ENCODE data around the gene C1QTNF8.

C1QTNF8 gene

GRCh38 chr16:1126586-1126985 is 30.5 kb upstream of the C1QTNF8 start:
- H3K4me1 ChIP-seq (ENCODE audit: control insufficient read depth in 2 of 2, insufficient read depth in 1 of 2, low read depth in 1 of 2, low read length in 2 of 2), result peaks cover 5 to 7% of the 10 kb centered on the region in 2 donors
- peaks cover 0 to 2% of the 10 kb centered on the region in 2 donors for H3K9me3 ChIP-seq (replicated peaks in 1 of 2; ENCODE audit: control insufficient read depth in 2 of 2, insufficient read depth in 1 of 2, low read depth in 1 of 2, low read length in 2 of 2)
- H2BK12ac ChIP-seq (ENCODE audit: low read length), result peak overlapping the region; percentile 97
- H4K8ac ChIP-seq (ENCODE audit: low read depth, low read length), result no peak overlapping the region
- H2BK120ac ChIP-seq (ENCODE audit: low read depth, low read length), result no peak overlapping the region
- peak overlapping the region; percentile 11 for H3K18ac ChIP-seq (ENCODE audit: low read length)
- peak overlapping the region; percentile 78 for H2BK5ac ChIP-seq (ENCODE audit: low read length)
- no peak overlapping the region for H3K4ac ChIP-seq (ENCODE audit: low read length)
- peak overlapping the region; percentile 89 for H2BK15ac ChIP-seq (ENCODE audit: low read length)
- H3K27ac ChIP-seq (replicated peaks; ENCODE audit: low read length), result no peak overlapping the region
- H2AFZ ChIP-seq (ENCODE audit: low read length), result no peak overlapping the region
- no peaks in the 10 kb centered on the region for H3K36me3 ChIP-seq (replicated peaks in 1 of 2; ENCODE audit: control insufficient read depth in 2 of 2, insufficient read depth in 2 of 2, low read length in 2 of 2)
- no peak for DNase-seq (ENCODE audit: low spot score)
- peak overlapping the region; percentile 54 for H2AK5ac ChIP-seq (ENCODE audit: low read depth, low read length)
- no peak overlapping the region for H3K4me3 ChIP-seq (ENCODE audit: low read length in 2 of 2)
- H3K9ac ChIP-seq (ENCODE audit: low read depth, low read length, poor library complexity), result peak overlapping the region; percentile 82
- peaks cover 3% of the 10 kb centered on the region for H3K79me1 ChIP-seq (ENCODE audit: low read depth, low read length)
- no CpG with 5 or more reads among the region's 10 CpGs for WGBS, 2 donors (ENCODE audit: extremely low coverage in 2 of 2, insufficient read length in 2 of 2, insufficient replicate concordance in 1 of 2)
- no peak overlapping the region for H3K4me2 ChIP-seq (ENCODE audit: insufficient read depth, low read length, poor library complexity, severe bottlenecking)
- H3K27me3 ChIP-seq (ENCODE audit: control insufficient read depth in 3 of 3, insufficient read depth in 3 of 3, low read depth in 1 of 3, low read length in 3 of 3), result peaks cover 0 to 26% (median 0%) of the 10 kb centered on the region in 3 experiments
- no peak overlapping the region for H4K91ac ChIP-seq (ENCODE audit: low read depth, low read length, poor library complexity)
- peak overlapping the region; percentile 94 for H3K14ac ChIP-seq (ENCODE audit: low read length)
- H3K23ac ChIP-seq (ENCODE audit: low read depth, low read length, poor library complexity), result peak overlapping the region; percentile 44

- no peak overlapping the region for H3K14ac ChIP-seq (ENCODE audit: low read length)
- H3K4me1 ChIP-seq (ENCODE audit: control insufficient read depth in 2 of 2, insufficient read depth in 1 of 2, low read depth in 1 of 2, low read length in 2 of 2), result peaks cover 8 to 10% of the 10 kb centered on the region in 2 donors
- no peak overlapping the region for H3K23ac ChIP-seq (ENCODE audit: low read depth, low read length, poor library complexity)
- no peak overlapping the region for H3K27ac ChIP-seq (replicated peaks; ENCODE audit: low read length)
- no peak overlapping the region for H3K4ac ChIP-seq (ENCODE audit: low read length)
- H3K18ac ChIP-seq (ENCODE audit: low read length), result peak overlapping the region; percentile 57
- DNase-seq (ENCODE audit: low spot score), result no peak
- no peak overlapping the region for H2BK120ac ChIP-seq (ENCODE audit: low read depth, low read length)
- H2AK5ac ChIP-seq (ENCODE audit: low read depth, low read length), result peak overlapping the region; percentile 54
- H3K4me2 ChIP-seq (ENCODE audit: insufficient read depth, low read length, poor library complexity, severe bottlenecking), result no peak overlapping the region
- H3K79me1 ChIP-seq (ENCODE audit: low read depth, low read length), result no peaks in the 10 kb centered on the region
- H2BK5ac ChIP-seq (ENCODE audit: low read length), result peak overlapping the region; percentile 78
- H3K9me3 ChIP-seq (replicated peaks in 1 of 2; ENCODE audit: control insufficient read depth in 2 of 2, insufficient read depth in 1 of 2, low read depth in 1 of 2, low read length in 2 of 2), result peaks cover 0 to 2% of the 10 kb centered on the region in 2 donors
- no peak overlapping the region for H2AFZ ChIP-seq (ENCODE audit: low read length)
- H3K36me3 ChIP-seq (replicated peaks in 1 of 2; ENCODE audit: control insufficient read depth in 2 of 2, insufficient read depth in 2 of 2, low read length in 2 of 2), result no peaks in the 10 kb centered on the region
- no CpG with 5 or more reads among the region's 17 CpGs for WGBS, 2 donors (ENCODE audit: extremely low coverage in 2 of 2, insufficient read length in 2 of 2, insufficient replicate concordance in 1 of 2)
- no peak overlapping the region for H4K8ac ChIP-seq (ENCODE audit: low read depth, low read length)
- peak overlapping the region; percentile 10 for H2BK15ac ChIP-seq (ENCODE audit: low read length)
- H3K4me3 ChIP-seq (ENCODE audit: low read length in 2 of 2), result no peak overlapping the region
- no peak overlapping the region for H2BK12ac ChIP-seq (ENCODE audit: low read length)
- H3K9ac ChIP-seq (ENCODE audit: low read depth, low read length, poor library complexity), result no peak overlapping the region
- H4K91ac ChIP-seq (ENCODE audit: low read depth, low read length, poor library complexity), result no peak overlapping the region
- peaks cover 0 to 25% (median 0%) of the 10 kb centered on the region in 3 experiments for H3K27me3 ChIP-seq (ENCODE audit: control insufficient read depth in 3 of 3, insufficient read depth in 3 of 3, low read depth in 1 of 3, low read length in 3 of 3)
Observed at GRCh38 chr16:1126044-1126443, 30.0 kb upstream of the C1QTNF8 start.

- DNase-seq (ENCODE audit: low spot score), result no peak
- Histone ChIP-seq H2BK5ac (ENCODE audit: low read length) (peak overlapping the region; percentile 53), H2AFZ (ENCODE audit: low read length) (no peak overlapping the region), H3K23ac (ENCODE audit: low read depth, low read length, poor library complexity) (peak overlapping the region; percentile 73), H3K9me3 (replicated peaks in 1 of 2; ENCODE audit: control insufficient read depth in 2 of 2, insufficient read depth in 1 of 2, low read depth in 1 of 2, low read length in 2 of 2) (peaks cover 0 to 2% of the 10 kb centered on the region in 2 donors), H3K27me3 (ENCODE audit: control insufficient read depth in 3 of 3, insufficient read depth in 3 of 3, low read depth in 1 of 3, low read length in 3 of 3) (peaks cover 0 to 25% (median 0%) of the 10 kb centered on the region in 3 experiments), H2BK15ac (ENCODE audit: low read length) (peak overlapping the region; percentile 87), H3K14ac (ENCODE audit: low read length) (no peak overlapping the region), H3K27ac (replicated peaks; ENCODE audit: low read length) (no peak overlapping the region), H3K18ac (ENCODE audit: low read length) (peak overlapping the region; percentile 85), H2BK120ac (ENCODE audit: low read depth, low read length) (no peak overlapping the region), H3K4ac (ENCODE audit: low read length) (no peak overlapping the region), H3K36me3 (replicated peaks in 1 of 2; ENCODE audit: control insufficient read depth in 2 of 2, insufficient read depth in 2 of 2, low read length in 2 of 2) (no peaks in the 10 kb centered on the region), H3K9ac (ENCODE audit: low read depth, low read length, poor library complexity) (no peak overlapping the region), H3K4me2 (ENCODE audit: insufficient read depth, low read length, poor library complexity, severe bottlenecking) (no peak overlapping the region), H2AK5ac (ENCODE audit: low read depth, low read length) (peak overlapping the region; percentile 98), H4K8ac (ENCODE audit: low read depth, low read length) (no peak overlapping the region), H3K4me1 (ENCODE audit: control insufficient read depth in 2 of 2, insufficient read depth in 1 of 2, low read depth in 1 of 2, low read length in 2 of 2) (peaks cover 11 to 15% of the 10 kb centered on the region in 2 donors), H3K79me1 (ENCODE audit: low read depth, low read length) (no peaks in the 10 kb centered on the region), H4K91ac (ENCODE audit: low read depth, low read length, poor library complexity) (no peak overlapping the region), H2BK12ac (ENCODE audit: low read length) (peak overlapping the region; percentile 58), H3K4me3 (ENCODE audit: low read length in 2 of 2) (no peak overlapping the region)
- WGBS, 2 donors (ENCODE audit: extremely low coverage in 2 of 2, insufficient read length in 2 of 2, insufficient replicate concordance in 1 of 2), result no CpG with 5 or more reads among the region's 18 CpGs
Observed at GRCh38 chr16:1125471-1125870, 29.4 kb upstream of the C1QTNF8 start.

- Histone ChIP-seq H2BK120ac (ENCODE audit: low read depth, low read length) (no peak overlapping the region), H3K4me2 (ENCODE audit: insufficient read depth, low read length, poor library complexity, severe bottlenecking) (no peak overlapping the region), H3K4ac (ENCODE audit: low read length) (no peak overlapping the region), H2BK5ac (ENCODE audit: low read length) (peak overlapping the region; percentile 53), H3K14ac (ENCODE audit: low read length) (peak overlapping the region; percentile 38), H3K36me3 (replicated peaks in 1 of 2; ENCODE audit: control insufficient read depth in 2 of 2, insufficient read depth in 2 of 2, low read length in 2 of 2) (no peaks in the 10 kb centered on the region), H4K91ac (ENCODE audit: low read depth, low read length, poor library complexity) (no peak overlapping the region), H3K27me3 (ENCODE audit: control insufficient read depth in 3 of 3, insufficient read depth in 3 of 3, low read depth in 1 of 3, low read length in 3 of 3) (peaks cover 0 to 29% (median 0%) of the 10 kb centered on the region in 3 experiments), H3K79me1 (ENCODE audit: low read depth, low read length) (no peaks in the 10 kb centered on the region), H4K8ac (ENCODE audit: low read depth, low read length) (no peak overlapping the region), H3K27ac (replicated peaks; ENCODE audit: low read length) (no peak overlapping the region), H3K4me1 (ENCODE audit: control insufficient read depth in 2 of 2, insufficient read depth in 1 of 2, low read depth in 1 of 2, low read length in 2 of 2) (peaks cover 13 to 17% of the 10 kb centered on the region in 2 donors), H3K18ac (ENCODE audit: low read length) (peak overlapping the region; percentile 71), H2AFZ (ENCODE audit: low read length) (no peak overlapping the region), H2AK5ac (ENCODE audit: low read depth, low read length) (peak overlapping the region; percentile 98), H2BK15ac (ENCODE audit: low read length) (peak overlapping the region; percentile 98), H2BK12ac (ENCODE audit: low read length) (peak overlapping the region; percentile 22), H3K9me3 (replicated peaks in 1 of 2; ENCODE audit: control insufficient read depth in 2 of 2, insufficient read depth in 1 of 2, low read depth in 1 of 2, low read length in 2 of 2) (peaks cover 0 to under 1% of the 10 kb centered on the region in 2 donors), H3K9ac (ENCODE audit: low read depth, low read length, poor library complexity) (no peak overlapping the region), H3K23ac (ENCODE audit: low read depth, low read length, poor library complexity) (peak overlapping the region; percentile 73), H3K4me3 (ENCODE audit: low read length in 2 of 2) (no peak overlapping the region)
- DNase-seq (ENCODE audit: low spot score), result no peak
- no CpG with 5 or more reads among the region's 11 CpGs for WGBS, 2 donors (ENCODE audit: extremely low coverage in 2 of 2, insufficient read length in 2 of 2, insufficient replicate concordance in 1 of 2)
Observed at GRCh38 chr16:1124795-1125194, 28.8 kb upstream of the C1QTNF8 start.

Measured in neuronal stem cell (in vitro differentiated cells).